ENCODE measurements around the gene IL12B.
"Not testable (repeated sequence)": the region's sequence is repeated elsewhere in the genome, so short reads cannot be mapped to it uniquely, and the experiment has no call there.

IL12B gene

GRCh38 chr5:159330131-159330800 is at the start of gene IL12B:
IL12B (minus strand) TSS chr5:159330487; CDS start chr5:159326782, 3,705 bp downstream.
- Histone ChIP-seq H3K4me1 (ENCODE audit: insufficient read depth, low read length, severe bottlenecking) (peaks cover 23% of the 10 kb centered on the region), H3F3A (ENCODE audit: insufficient read depth, low read length) (no peaks in the 10 kb centered on the region), H2AFZ (ENCODE audit: low read length) (no peak within 1 kb of the TSS), H3K9me3 (ENCODE audit: low read length) (no peaks in the 10 kb centered on the region), H3K9ac (ENCODE audit: low read length) (no peak within 1 kb of the TSS), H3K36me3 (ENCODE audit: insufficient read depth, low read length) (no peaks in the 10 kb centered on the region), H4K20me1 (ENCODE audit: insufficient read depth, low read length) (no peaks in the 10 kb centered on the region), H3K4me2 (ENCODE audit: low read length) (peak within 1 kb of the TSS; percentile 72), H3K27ac (ENCODE audit: low read depth, low read length, poor library complexity, severe bottlenecking) (no peak within 1 kb of the TSS), H3K79me2 (ENCODE audit: insufficient read depth, low read length) (no peaks in the 10 kb centered on the region), H3K4me3 (ENCODE audit: low read depth, low read length, poor library complexity, severe bottlenecking) (peak within 1 kb of the TSS; percentile 60), H3K27me3 (ENCODE audit: insufficient read depth, low read length) (peaks cover 3% of the 10 kb centered on the region; the same call in 1 of the 2 replicates), H3K9me2 (ENCODE audit: low read depth, low read length) (no peaks in the 10 kb centered on the region)
- TF ChIP-seq, protein P1, sequence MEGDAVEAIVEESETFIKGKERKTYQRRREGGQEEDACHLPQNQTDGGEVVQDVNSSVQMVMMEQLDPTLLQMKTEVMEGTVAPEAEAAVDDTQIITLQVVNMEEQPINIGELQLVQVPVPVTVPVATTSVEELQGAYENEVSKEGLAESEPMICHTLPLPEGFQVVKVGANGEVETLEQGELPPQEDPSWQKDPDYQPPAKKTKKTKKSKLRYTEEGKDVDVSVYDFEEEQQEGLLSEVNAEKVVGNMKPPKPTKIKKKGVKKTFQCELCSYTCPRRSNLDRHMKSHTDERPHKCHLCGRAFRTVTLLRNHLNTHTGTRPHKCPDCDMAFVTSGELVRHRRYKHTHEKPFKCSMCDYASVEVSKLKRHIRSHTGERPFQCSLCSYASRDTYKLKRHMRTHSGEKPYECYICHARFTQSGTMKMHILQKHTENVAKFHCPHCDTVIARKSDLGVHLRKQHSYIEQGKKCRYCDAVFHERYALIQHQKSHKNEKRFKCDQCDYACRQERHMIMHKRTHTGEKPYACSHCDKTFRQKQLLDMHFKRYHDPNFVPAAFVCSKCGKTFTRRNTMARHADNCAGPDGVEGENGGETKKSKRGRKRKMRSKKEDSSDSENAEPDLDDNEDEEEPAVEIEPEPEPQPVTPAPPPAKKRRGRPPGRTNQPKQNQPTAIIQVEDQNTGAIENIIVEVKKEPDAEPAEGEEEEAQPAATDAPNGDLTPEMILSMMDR (IDR thresholded peaks at IDR 0.05; ENCODE audit: low read length): no peak
- no peak for TF ChIP-seq EZH2 (IDR thresholded peaks at IDR 0.05; ENCODE audit: borderline replicate concordance, low read length)

DNA sequence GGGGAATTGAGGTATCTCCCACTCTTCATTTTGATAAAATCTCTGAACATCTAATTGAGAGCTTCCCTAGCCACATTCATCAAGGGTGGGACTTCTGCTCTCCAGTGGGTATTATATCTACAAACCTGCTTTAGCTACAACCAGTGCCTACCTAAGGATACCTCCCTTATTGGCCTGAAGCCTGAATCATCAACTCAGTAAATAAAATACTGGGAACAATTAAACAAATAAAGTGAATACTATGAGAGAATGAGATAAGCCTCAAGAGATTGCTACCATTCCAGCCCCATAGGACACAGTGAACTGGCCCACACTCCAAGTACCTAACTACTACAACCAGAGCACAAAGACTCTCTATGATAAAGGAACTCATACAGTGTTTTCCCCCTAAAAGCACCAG is 47.4 kb upstream of the IL12B start:
- H3K4me1 ChIP-seq (ENCODE audit: insufficient read depth, low read length, severe bottlenecking): no peaks in the 10 kb centered on the region
- TF ChIP-seq, protein P1 (IDR thresholded peaks at IDR 0.05; ENCODE audit: low read length): no peak
- no peak for TF ChIP-seq EZH2 (IDR thresholded peaks at IDR 0.05; ENCODE audit: borderline replicate concordance, low read length)
- no peaks in the 10 kb centered on the region for H3K36me3 ChIP-seq (ENCODE audit: insufficient read depth, low read length)
- H4K20me1 ChIP-seq (ENCODE audit: insufficient read depth, low read length): no peaks in the 10 kb centered on the region
- H3K27ac ChIP-seq (ENCODE audit: low read depth, low read length, poor library complexity, severe bottlenecking): no peak overlapping the region
- H3K9me3 ChIP-seq (ENCODE audit: low read length): no peaks in the 10 kb centered on the region
- H3K9me2 ChIP-seq (ENCODE audit: low read depth, low read length): no peaks in the 10 kb centered on the region
- no peak overlapping the region for H3K4me2 ChIP-seq (ENCODE audit: low read length)
- H3K9ac ChIP-seq (ENCODE audit: low read length): no peak overlapping the region
- no peaks in the 10 kb centered on the region for H3K27me3 ChIP-seq (ENCODE audit: insufficient read depth, low read length)
- H3F3A ChIP-seq (ENCODE audit: insufficient read depth, low read length): no peaks in the 10 kb centered on the region
- H2AFZ ChIP-seq (ENCODE audit: low read length): no peak overlapping the region
- H3K79me2 ChIP-seq (ENCODE audit: insufficient read depth, low read length): no peaks in the 10 kb centered on the region
- H3K4me3 ChIP-seq (ENCODE audit: low read depth, low read length, poor library complexity, severe bottlenecking): no peak overlapping the region

GRCh38 chr5:159367866-159368265 is 37.6 kb upstream of the IL12B start:
- not testable (repeated sequence) for H3F3A ChIP-seq (ENCODE audit: insufficient read depth, low read length); H3K9me3 ChIP-seq (ENCODE audit: low read length); H3K4me1 ChIP-seq (ENCODE audit: insufficient read depth, low read length, severe bottlenecking); H3K9ac ChIP-seq (ENCODE audit: low read length); H3K9me2 ChIP-seq (ENCODE audit: low read depth, low read length); H2AFZ ChIP-seq (ENCODE audit: low read length); H3K79me2 ChIP-seq (ENCODE audit: insufficient read depth, low read length); H3K36me3 ChIP-seq (ENCODE audit: insufficient read depth, low read length); H3K27ac ChIP-seq (ENCODE audit: low read depth, low read length, poor library complexity, severe bottlenecking); H3K27me3 ChIP-seq (ENCODE audit: insufficient read depth, low read length); H3K4me3 ChIP-seq (ENCODE audit: low read depth, low read length, poor library complexity, severe bottlenecking); H3K4me2 ChIP-seq (ENCODE audit: low read length); H4K20me1 ChIP-seq (ENCODE audit: insufficient read depth, low read length)

- not testable (repeated sequence) for H3K9ac ChIP-seq (ENCODE audit: low read length); H3K4me3 ChIP-seq (ENCODE audit: low read depth, low read length, poor library complexity, severe bottlenecking); H4K20me1 ChIP-seq (ENCODE audit: insufficient read depth, low read length); H3K9me3 ChIP-seq (ENCODE audit: low read length); H3F3A ChIP-seq (ENCODE audit: insufficient read depth, low read length); H3K4me1 ChIP-seq (ENCODE audit: insufficient read depth, low read length, severe bottlenecking); H3K4me2 ChIP-seq (ENCODE audit: low read length); H3K36me3 ChIP-seq (ENCODE audit: insufficient read depth, low read length); H3K27me3 ChIP-seq (ENCODE audit: insufficient read depth, low read length); H3K9me2 ChIP-seq (ENCODE audit: low read depth, low read length); H3K27ac ChIP-seq (ENCODE audit: low read depth, low read length, poor library complexity, severe bottlenecking); H3K79me2 ChIP-seq (ENCODE audit: insufficient read depth, low read length); H2AFZ ChIP-seq (ENCODE audit: low read length)
Measured at GRCh38 chr5:159366776-159367175, 36.5 kb upstream of the IL12B start.
